Limb (tissue), 2 donors: ENCODE measurements around the gene SMIM33.
"Not testable (repeated sequence)": the region's sequence is repeated elsewhere in the genome, so short reads cannot be mapped to it uniquely, and the experiment has no call there.

Source experiments
- DNase-seq, 2 donors: peaks; one replicate each; pipeline ENCODE4 v3.0.0-alpha.2; 2016; ENCODE audit errors: extremely low spot score in 2 of 2

Gene SMIM33

GRCh38 chr5:139482050-139482889 lies 11.5 kb downstream of the SMIM33 start, which contains the start of gene STING1:
TSS of gene STING1 (minus strand) at chr5:139482758. CDS start at chr5:139481704, 1,054 bp downstream.
- peak; percentile 83 to 86 for DNase-seq

GRCh38 chr5:139482890-139483208 lies 12.0 kb downstream of the SMIM33 start:
- DNase-seq, result not testable (repeated sequence)

GRCh38 chr5:139486201-139486600 lies 15.4 kb downstream of the SMIM33 start:
- DNase-seq, result no peak

GRCh38 chr5:139488260-139488659 lies 17.5 kb downstream of the SMIM33 start:
- no peak for DNase-seq

- DNase-seq, result no peak
These were observed 21.9 kb downstream of the SMIM33 start for GRCh38 chr5:139492700-139493192.

GRCh38 chr5:139494256-139494655 lies 23.5 kb downstream of the SMIM33 start:
- no peak for DNase-seq

GRCh38 chr5:139494832-139495231 lies 24.0 kb downstream of the SMIM33 start:
- DNase-seq, result no peak

GRCh38 chr5:139495638-139496435 lies 25.0 kb downstream of the SMIM33 start:
- DNase-seq, result no peak

- DNase-seq, result no peak
These were observed 30.6 kb downstream of the SMIM33 start for GRCh38 chr5:139501381-139501780.

GRCh38 chr5:139503036-139503817 lies 32.4 kb downstream of the SMIM33 start:
- DNase-seq, result not testable (repeated sequence)

GRCh38 chr5:139503879-139504278 lies 33.1 kb downstream of the SMIM33 start:
- not testable (repeated sequence) for DNase-seq

- DNase-seq, result not testable (repeated sequence)
These were observed 33.9 kb downstream of the SMIM33 start for GRCh38 chr5:139504722-139505121.

- DNase-seq, result no peak
These were observed 42.1 kb downstream of the SMIM33 start for GRCh38 chr5:139512786-139513390.

- DNase-seq, result peak; percentile 52 to 75
These were observed 42.6 kb downstream of the SMIM33 start for GRCh38 chr5:139513434-139513833.

GRCh38 chr5:139513852-139514485 lies 43.2 kb downstream of the SMIM33 start:
- no peak for DNase-seq

- DNase-seq, result no peak
These were observed 43.7 kb downstream of the SMIM33 start for GRCh38 chr5:139514486-139514856.

GRCh38 chr5:139517683-139518564 lies 47.1 kb downstream of the SMIM33 start:
- DNase-seq, result peak; percentile 93 to 97
